Measurements from ENCODE around the gene ENDOV.

ENDOV gene

DNA sequence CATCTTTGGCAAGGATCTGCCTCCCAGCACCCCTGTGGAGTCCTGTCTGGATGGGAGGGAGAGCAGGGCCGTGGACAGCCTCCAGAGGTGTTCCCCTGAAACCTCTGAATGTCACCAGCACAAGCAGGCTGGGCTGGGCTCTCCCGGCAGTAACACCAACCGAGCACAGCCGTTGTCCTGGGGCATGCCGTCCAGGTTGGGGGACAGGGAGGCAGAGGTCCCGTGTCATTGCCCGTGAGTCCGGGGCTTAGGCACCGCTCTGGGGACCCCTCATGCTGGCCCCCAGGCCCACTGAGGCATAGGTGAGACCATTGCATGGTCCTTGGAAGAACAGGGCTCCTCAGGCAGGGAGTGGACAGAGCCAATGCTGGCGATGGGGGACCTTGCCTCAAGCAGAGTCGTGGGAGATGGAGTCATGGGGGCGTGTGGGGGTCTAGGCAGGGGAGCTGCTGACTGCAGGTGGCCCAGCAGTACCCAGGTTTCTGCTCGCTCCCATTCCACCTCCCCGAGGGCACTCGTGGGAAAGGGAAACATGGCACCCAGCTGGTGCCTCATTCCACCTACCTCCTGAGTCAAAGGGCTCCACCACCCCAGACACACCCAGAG lies 17.5 kb downstream of the ENDOV start:
- H3K79me1 ChIP-seq (replicated peaks; ENCODE audit: low read length, poor library complexity, severe bottlenecking), result no peaks in the 10 kb centered on the region
- no peak overlapping the region for H3K4me2 ChIP-seq (ENCODE audit: low read length, poor library complexity, severe bottlenecking)
- H3K9me3 ChIP-seq (ENCODE audit: control insufficient read depth, low read length), result no peaks in the 10 kb centered on the region
- H4K91ac ChIP-seq (ENCODE audit: low read length), result no peak overlapping the region
- peaks cover 10 to 17% of the 10 kb centered on the region in 2 experiments for H3K36me3 ChIP-seq (ENCODE audit: control insufficient read depth in 1 of 2, insufficient read depth in 2 of 2, low read depth in 1 of 2, low read length in 2 of 2)
- WGBS, result 77% methylated on average over 15 of the region's 15 CpGs
- H3K14ac ChIP-seq (ENCODE audit: low read length in 2 of 2), result no peak overlapping the region
- H3K18ac ChIP-seq (ENCODE audit: low read depth in 1 of 2, low read length in 2 of 2), result no peak overlapping the region
- no peak overlapping the region for H3K9ac ChIP-seq (ENCODE audit: low read length)
- H2AK5ac ChIP-seq (ENCODE audit: low read length, severe bottlenecking), result no peak overlapping the region
- no peak overlapping the region for H2BK120ac ChIP-seq (ENCODE audit: low read depth, low read length)
- H3K23ac ChIP-seq (ENCODE audit: low read length in 2 of 2), result no peak overlapping the region
- DNase-seq, result no peak
- H2AFZ ChIP-seq (ENCODE audit: low read depth, low read length), result no peak overlapping the region
- H2BK15ac ChIP-seq (ENCODE audit: low read depth, poor library complexity, severe bottlenecking), result no peak overlapping the region
- H3K27me3 ChIP-seq (ENCODE audit: control insufficient read depth in 1 of 2, insufficient read depth in 1 of 2, low read length in 2 of 2), result peaks cover 0 to 13% of the 10 kb centered on the region in 2 experiments
- H2BK5ac ChIP-seq (ENCODE audit: low read depth, low read length, poor library complexity, severe bottlenecking), result no peak overlapping the region
- no peak overlapping the region for H2BK12ac ChIP-seq (ENCODE audit: low read length in 2 of 2)
- no peak overlapping the region for H3K27ac ChIP-seq (ENCODE audit: low read length, poor library complexity, severe bottlenecking)
- H3K4ac ChIP-seq (ENCODE audit: low read depth in 1 of 2, low read length in 2 of 2), result no peak overlapping the region
- H3K4me3 ChIP-seq (ENCODE audit: insufficient read depth in 1 of 2, low read depth in 1 of 2, low read length in 2 of 2), result no peak overlapping the region
- no peak overlapping the region for H4K8ac ChIP-seq (ENCODE audit: low read length)
- no peaks in the 10 kb centered on the region for H3K4me1 ChIP-seq (ENCODE audit: control insufficient read depth, insufficient read depth, low read depth, low read length)

GRCh38 chr17:80432961-80433550 lies 18.1 kb downstream of the ENDOV start:
- H3K9ac ChIP-seq (ENCODE audit: low read length), result no peak overlapping the region
- H2BK12ac ChIP-seq (ENCODE audit: low read length in 2 of 2), result no peak overlapping the region
- H3K4ac ChIP-seq (ENCODE audit: low read depth in 1 of 2, low read length in 2 of 2), result no peak overlapping the region
- H3K23ac ChIP-seq (ENCODE audit: low read length in 2 of 2), result no peak overlapping the region
- H3K14ac ChIP-seq (ENCODE audit: low read length in 2 of 2), result no peak overlapping the region
- H2BK120ac ChIP-seq (ENCODE audit: low read depth, low read length), result no peak overlapping the region
- H3K79me1 ChIP-seq (replicated peaks; ENCODE audit: low read length, poor library complexity, severe bottlenecking), result no peaks in the 10 kb centered on the region
- H4K91ac ChIP-seq (ENCODE audit: low read length), result no peak overlapping the region
- no peak overlapping the region for H4K8ac ChIP-seq (ENCODE audit: low read length)
- H2BK5ac ChIP-seq (ENCODE audit: low read depth, low read length, poor library complexity, severe bottlenecking), result no peak overlapping the region
- H2BK15ac ChIP-seq (ENCODE audit: low read depth, poor library complexity, severe bottlenecking), result no peak overlapping the region
- no peak for DNase-seq
- WGBS, result 85% methylated on average over 6 of the region's 6 CpGs
- H3K27me3 ChIP-seq (ENCODE audit: control insufficient read depth in 1 of 2, insufficient read depth in 1 of 2, low read length in 2 of 2), result peaks cover 0 to 16% of the 10 kb centered on the region in 2 experiments
- H3K18ac ChIP-seq (ENCODE audit: low read depth in 1 of 2, low read length in 2 of 2), result no peak overlapping the region
- no peak overlapping the region for H3K4me3 ChIP-seq (ENCODE audit: insufficient read depth in 1 of 2, low read depth in 1 of 2, low read length in 2 of 2)
- no peak overlapping the region for H2AFZ ChIP-seq (ENCODE audit: low read depth, low read length)
- H3K36me3 ChIP-seq (ENCODE audit: control insufficient read depth in 1 of 2, insufficient read depth in 2 of 2, low read depth in 1 of 2, low read length in 2 of 2), result peaks cover 5 to 12% of the 10 kb centered on the region in 2 experiments
- H3K4me2 ChIP-seq (ENCODE audit: low read length, poor library complexity, severe bottlenecking), result no peak overlapping the region
- no peaks in the 10 kb centered on the region for H3K4me1 ChIP-seq (ENCODE audit: control insufficient read depth, insufficient read depth, low read depth, low read length)
- no peaks in the 10 kb centered on the region for H3K9me3 ChIP-seq (ENCODE audit: control insufficient read depth, low read length)
- no peak overlapping the region for H2AK5ac ChIP-seq (ENCODE audit: low read length, severe bottlenecking)
- H3K27ac ChIP-seq (ENCODE audit: low read length, poor library complexity, severe bottlenecking), result no peak overlapping the region

- Histone ChIP-seq H3K23ac (ENCODE audit: low read length in 2 of 2) (no peak overlapping the region), H3K14ac (ENCODE audit: low read length in 2 of 2) (no peak overlapping the region), H3K18ac (ENCODE audit: low read depth in 1 of 2, low read length in 2 of 2) (no peak overlapping the region), H3K27me3 (ENCODE audit: control insufficient read depth in 1 of 2, insufficient read depth in 1 of 2, low read length in 2 of 2) (peaks cover 0 to 16% of the 10 kb centered on the region in 2 experiments), H4K8ac (ENCODE audit: low read length) (no peak overlapping the region), H3K9ac (ENCODE audit: low read length) (no peak overlapping the region), H3K79me1 (replicated peaks; ENCODE audit: low read length, poor library complexity, severe bottlenecking) (no peaks in the 10 kb centered on the region), H2BK5ac (ENCODE audit: low read depth, low read length, poor library complexity, severe bottlenecking) (no peak overlapping the region), H2AFZ (ENCODE audit: low read depth, low read length) (no peak overlapping the region), H3K36me3 (ENCODE audit: control insufficient read depth in 1 of 2, insufficient read depth in 2 of 2, low read depth in 1 of 2, low read length in 2 of 2) (peaks cover under 1 to 9% of the 10 kb centered on the region in 2 experiments), H3K4me3 (ENCODE audit: insufficient read depth in 1 of 2, low read depth in 1 of 2, low read length in 2 of 2) (no peak overlapping the region), H2BK120ac (ENCODE audit: low read depth, low read length) (no peak overlapping the region), H3K4me2 (ENCODE audit: low read length, poor library complexity, severe bottlenecking) (no peak overlapping the region), H3K27ac (ENCODE audit: low read length, poor library complexity, severe bottlenecking) (no peak overlapping the region), H4K91ac (ENCODE audit: low read length) (no peak overlapping the region), H3K4me1 (ENCODE audit: control insufficient read depth, insufficient read depth, low read depth, low read length) (no peaks in the 10 kb centered on the region), H3K9me3 (ENCODE audit: control insufficient read depth, low read length) (no peaks in the 10 kb centered on the region), H3K4ac (ENCODE audit: low read depth in 1 of 2, low read length in 2 of 2) (no peak overlapping the region), H2BK15ac (ENCODE audit: low read depth, poor library complexity, severe bottlenecking) (no peak overlapping the region), H2BK12ac (ENCODE audit: low read length in 2 of 2) (no peak overlapping the region), H2AK5ac (ENCODE audit: low read length, severe bottlenecking) (no peak overlapping the region)
- DNase-seq, result no peak
- WGBS, result 77% methylated on average over 12 of the region's 12 CpGs
These were observed 19.1 kb downstream of the ENDOV start for GRCh38 chr17:80433916-80434666.

GRCh38 chr17:80437532-80437931 lies 22.6 kb downstream of the ENDOV start:
- Histone ChIP-seq H3K79me1 (replicated peaks; ENCODE audit: low read length, poor library complexity, severe bottlenecking) (no peaks in the 10 kb centered on the region), H3K9me3 (ENCODE audit: control insufficient read depth, low read length) (no peaks in the 10 kb centered on the region), H3K9ac (ENCODE audit: low read length) (no peak overlapping the region), H3K4ac (ENCODE audit: low read depth in 1 of 2, low read length in 2 of 2) (no peak overlapping the region), H3K18ac (ENCODE audit: low read depth in 1 of 2, low read length in 2 of 2) (no peak overlapping the region), H3K27me3 (ENCODE audit: control insufficient read depth in 1 of 2, insufficient read depth in 1 of 2, low read length in 2 of 2) (peaks cover 11 to 17% of the 10 kb centered on the region in 2 experiments), H3K14ac (ENCODE audit: low read length in 2 of 2) (no peak overlapping the region), H2BK5ac (ENCODE audit: low read depth, low read length, poor library complexity, severe bottlenecking) (no peak overlapping the region), H3K36me3 (ENCODE audit: control insufficient read depth in 1 of 2, insufficient read depth in 2 of 2, low read depth in 1 of 2, low read length in 2 of 2) (no peaks in the 10 kb centered on the region), H3K4me2 (ENCODE audit: low read length, poor library complexity, severe bottlenecking) (no peak overlapping the region), H3K4me1 (ENCODE audit: control insufficient read depth, insufficient read depth, low read depth, low read length) (no peaks in the 10 kb centered on the region), H2BK15ac (ENCODE audit: low read depth, poor library complexity, severe bottlenecking) (no peak overlapping the region), H2AK5ac (ENCODE audit: low read length, severe bottlenecking) (no peak overlapping the region), H2AFZ (ENCODE audit: low read depth, low read length) (no peak overlapping the region), H2BK120ac (ENCODE audit: low read depth, low read length) (no peak overlapping the region), H3K4me3 (ENCODE audit: insufficient read depth in 1 of 2, low read depth in 1 of 2, low read length in 2 of 2) (no peak overlapping the region), H4K8ac (ENCODE audit: low read length) (no peak overlapping the region), H4K91ac (ENCODE audit: low read length) (no peak overlapping the region), H3K27ac (ENCODE audit: low read length, poor library complexity, severe bottlenecking) (no peak overlapping the region), H2BK12ac (ENCODE audit: low read length in 2 of 2) (no peak overlapping the region), H3K23ac (ENCODE audit: low read length in 2 of 2) (no peak overlapping the region)
- 65% methylated on average over 10 of the region's 10 CpGs for WGBS
- no peak for DNase-seq
